ENCODE measurements around the gene MRPL28. TPM values are rescaled to one million over a fixed set of nuclear protein-coding genes. Genes with fewer than 3 reads are reported as not detected.

The MRPL28 gene
- total and polyA plus RNA-seq, 9 donors: 28.4 to 57.7 (median 40.9) TPM

GRCh38 chr16:370979-371514 is 709 bp upstream of the MRPL28 start:
- Histone ChIP-seq H3K4me1 (ENCODE audit: insufficient read depth) (peaks cover 3% of the 10 kb centered on the region), H3K36me3 (no peaks in the 10 kb centered on the region), H3K27me3 (no peaks in the 10 kb centered on the region), H3K9me3 (no peaks in the 10 kb centered on the region), H3K27ac (no peak overlapping the region), H3K4me3 (peak overlapping the region; percentile 49)
- 59 to 71% (median 64%) methylated on average over 10 of the region's 10 CpGs for WGBS, 3 donors
- intact Hi-C loops (cut with DNase I): no loop called here
- TF ChIP-seq EP300 (IDR thresholded peaks at IDR 0.05) (no peak), POLR2A (IDR thresholded peaks at IDR 0.05) (no peak), CTCF (IDR thresholded peaks at IDR 0.05) (no peak)
- peak in 1 of 5 donors; percentile 39 for DNase-seq

- peak in 1 of 5 donors; percentile 36 for DNase-seq
- no peak overlapping the region for H3K27ac ChIP-seq
These were observed 387 bp downstream of the MRPL28 start for GRCh38 chr16:369866-370436.

GRCh38 chr16:369275-369865 is 968 bp downstream of the MRPL28 start:
- WGBS, 3 donors: 66 to 76% (median 72%) methylated on average over 20 of the region's 20 CpGs
- TF ChIP-seq EP300 (IDR thresholded peaks at IDR 0.05) (no peak), POLR2A (IDR thresholded peaks at IDR 0.05) (no peak), CTCF (IDR thresholded peaks at IDR 0.05) (no peak)
- no peaks in the 10 kb centered on the region for H3K36me3 ChIP-seq
- no peak overlapping the region for H3K27ac ChIP-seq
- peaks cover 3% of the 10 kb centered on the region for H3K4me1 ChIP-seq (ENCODE audit: insufficient read depth)
- peak overlapping the region; percentile 49 for H3K4me3 ChIP-seq
- no peaks in the 10 kb centered on the region for H3K27me3 ChIP-seq
- no peak for DNase-seq
- H3K9me3 ChIP-seq: no peaks in the 10 kb centered on the region
- intact Hi-C loops (cut with DNase I): no loop called here

More at GRCh38 chr16:369866-370436, 387 bp downstream of the MRPL28 start:
- WGBS, 3 donors: 7 to 52% (median 13%) methylated on average over 35 to 44 of the region's 44 CpGs
- H3K27me3 ChIP-seq: no peaks in the 10 kb centered on the region
- H3K36me3 ChIP-seq: no peaks in the 10 kb centered on the region
- TF ChIP-seq POLR2A (IDR thresholded peaks at IDR 0.05) (no peak), CTCF (IDR thresholded peaks at IDR 0.05) (no peak), EP300 (IDR thresholded peaks at IDR 0.05) (no peak)
- no peaks in the 10 kb centered on the region for H3K9me3 ChIP-seq
- H3K4me1 ChIP-seq (ENCODE audit: insufficient read depth): peaks cover 3% of the 10 kb centered on the region
- peak overlapping the region; percentile 49 for H3K4me3 ChIP-seq
- intact Hi-C loops (cut with DNase I): no loop called here

- DNase-seq: no peak
- H3K27me3 ChIP-seq: no peaks in the 10 kb centered on the region
- H3K9me3 ChIP-seq: no peaks in the 10 kb centered on the region
- intact Hi-C loops (cut with DNase I): no loop called here
- no peak overlapping the region for H3K27ac ChIP-seq
- no peak overlapping the region for H3K4me3 ChIP-seq
- H3K4me1 ChIP-seq (ENCODE audit: insufficient read depth): peaks cover 3% of the 10 kb centered on the region
- WGBS, 3 donors: 88 to 92% (median 91%) methylated on average over 25 to 29 of the region's 29 CpGs
- H3K36me3 ChIP-seq: no peaks in the 10 kb centered on the region
- TF ChIP-seq EP300 (IDR thresholded peaks at IDR 0.05): no peak
- no peak for TF ChIP-seq CTCF (IDR thresholded peaks at IDR 0.05)
- no peak for TF ChIP-seq POLR2A (IDR thresholded peaks at IDR 0.05)
These were observed 1.8 kb downstream of the MRPL28 start for GRCh38 chr16:368388-369158.

Data from ovary (tissue), 9 donors.